GM23338 (cell line): ENCODE measurements around the gene CDH7. TPM values are rescaled to one million over a fixed set of nuclear protein-coding genes. Genes with fewer than 3 reads are reported as not detected.

ENCODE experiments used
- ATAC-seq: fragments of 200-7000 bp; cut with Tn5 transposase; 3 replicates; pipeline ENCODE4 v1.9.1; 2020
- DNase-seq: peaks from one replicate; pipeline ENCODE4 v3.0.0-alpha.2; 2015; ENCODE audit warnings: low spot score
- H2AFZ ChIP-seq: fragments of 200-600 bp; sonication (generic); 2 replicates; pipeline ENCODE4 v1.8.0; 2016; ENCODE audit warnings: antibody characterized with exemption, mild to moderate bottlenecking, moderate library complexity
- H3F3A ChIP-seq: fragments of 200-600 bp; sonication (generic); replicated peaks from 2 replicates; pipeline ENCODE4 v1.8.0; 2017; ENCODE audit warnings: antibody characterized with exemption, mixed run types, low read depth
- H3K27ac ChIP-seq: fragments of 200-600 bp; sonication (generic); 2 replicates; pipeline ENCODE4 v1.6.1; 2016; ENCODE audit warnings: low read depth
- H3K27me3 ChIP-seq: fragments of 200-600 bp; sonication (generic); 2 replicates; pipeline ENCODE4 v1.8.0; 2016; ENCODE audit warnings: mild to moderate bottlenecking, mixed run types, moderate library complexity; ENCODE audit not compliant: insufficient read depth
- H3K36me3 ChIP-seq: fragments of 200-600 bp; sonication (generic); 2 replicates; pipeline ENCODE4 v1.8.0; 2016; ENCODE audit warnings: mild to moderate bottlenecking; ENCODE audit not compliant: insufficient read depth
- H3K4me1 ChIP-seq: fragments of 200-600 bp; sonication (generic); 2 replicates; pipeline ENCODE4 v1.8.0; 2016; ENCODE audit warnings: mild to moderate bottlenecking, moderate library complexity; ENCODE audit not compliant: insufficient read depth
- H3K4me2 ChIP-seq: fragments of 200-600 bp; sonication (generic); 2 replicates; pipeline ENCODE4 v1.7.1; 2017; ENCODE audit warnings: mixed run types
- H3K4me3 ChIP-seq: fragments of 200-600 bp; sonication (generic); 2 replicates; pipeline ENCODE4 v1.6.1; 2016; ENCODE audit warnings: mixed run types
- H3K79me2 ChIP-seq: fragments of 200-600 bp; sonication (generic); replicated peaks from 2 replicates; pipeline ENCODE4 v1.8.0; 2017; ENCODE audit warnings: mild to moderate bottlenecking; ENCODE audit not compliant: insufficient read depth
- H3K9me2 ChIP-seq: fragments of 200-600 bp; sonication (generic); 2 replicates; pipeline ENCODE4 v1.8.0; 2017; ENCODE audit not compliant: insufficient read depth
- H4K20me1 ChIP-seq: fragments of 200-600 bp; sonication (generic); replicated peaks from 2 replicates; pipeline ENCODE4 v1.8.0; 2017; ENCODE audit warnings: mild to moderate bottlenecking; ENCODE audit not compliant: insufficient read depth
- H3K27ac Mint-ChIP-seq: 2 replicates; pipeline ENCODE4 v1.8.0; 2020; ENCODE audit warnings: inconsistent platforms, mild to moderate bottlenecking, moderate library complexity, mixed read lengths
- H3K27me3 Mint-ChIP-seq: 3 replicates; pipeline ENCODE4 v1.8.0; 2022; ENCODE audit warnings: low read depth, mild to moderate bottlenecking, moderate library complexity, mixed read lengths, inconsistent platforms; ENCODE audit not compliant: insufficient read depth, poor library complexity
- H3K36me3 Mint-ChIP-seq: 3 replicates; pipeline ENCODE4 v1.8.0; 2021; ENCODE audit warnings: low read depth, mild to moderate bottlenecking, inconsistent platforms, moderate library complexity, mixed read lengths
- H3K4me1 Mint-ChIP-seq: 3 replicates; pipeline ENCODE4 v1.8.0; 2020; ENCODE audit warnings: mild to moderate bottlenecking, inconsistent platforms, mixed read lengths
- H3K4me3 Mint-ChIP-seq: 3 replicates; pipeline ENCODE4 v1.8.0; 2021; ENCODE audit warnings: moderate library complexity, mild to moderate bottlenecking, inconsistent platforms, mixed read lengths
- H3K9me3 Mint-ChIP-seq: 3 replicates; pipeline ENCODE4 v1.8.0; 2020; ENCODE audit warnings: moderate library complexity, mild to moderate bottlenecking, inconsistent platforms, mixed read lengths
- CREB1 ChIP-seq: fragments of 250-450 bp; sonication (Bioruptor Pico); IDR thresholded peaks from 2 replicates; pipeline ENCODE4 v1.5.0; 2020; ENCODE audit warnings: low read depth, mild to moderate bottlenecking, moderate library complexity
- CTCF ChIP-seq, 2 experiments: fragments of 200-600 bp in 1 of 2; sonication (generic) in 1 of 2; conservative IDR thresholded peaks; 2 replicates each; pipeline versions ENCODE4 v1.5.1 to v1.6.1; 2016 to 2017; ENCODE audit warnings: antibody characterized with exemption in 2 of 2, low read depth in 2 of 2, mild to moderate bottlenecking in 2 of 2, moderate library complexity in 1 of 2
- EZH2 ChIP-seq: fragments of 200-600 bp; sonication (generic); IDR thresholded peaks from one replicate; pipeline ENCODE4 v1.8.0; 2017; ENCODE audit warnings: antibody characterized with exemption, mild to moderate bottlenecking, low read depth; ENCODE audit not compliant: unreplicated experiment
- JUNB ChIP-seq: IDR thresholded peaks from one replicate; pipeline ENCODE4 v1.6.1; 2016; ENCODE audit warnings: antibody characterized with exemption; ENCODE audit not compliant: unreplicated experiment
- NANOG ChIP-seq: IDR thresholded peaks from 2 replicates; pipeline ENCODE4 v1.6.1; 2016; ENCODE audit warnings: antibody characterized with exemption, borderline replicate concordance
- REST ChIP-seq: IDR thresholded peaks from one replicate; pipeline ENCODE4 v1.6.1; 2018; ENCODE audit warnings: antibody characterized with exemption; ENCODE audit not compliant: unreplicated experiment
- STAT1 ChIP-seq: IDR thresholded peaks from one replicate; pipeline ENCODE4 v1.6.1; 2016; ENCODE audit warnings: antibody characterized with exemption; ENCODE audit not compliant: unreplicated experiment
- ZNF462 ChIP-seq: fragments of 250-450 bp; sonication (Bioruptor Pico); IDR thresholded peaks from 2 replicates; pipeline ENCODE4 v1.5.0; 2020; ENCODE audit warnings: mild to moderate bottlenecking, moderate library complexity
- polyA plus RNA-seq: library from polyadenylated mRNA; unstranded; fragments of >200 nt; fragmentation: Nextera tagmentation; extraction: Ambion mirVana; gene quantifications from 2 replicates; pipeline ENCODE4 v1.2.1, GENCODE V29; 2016
- total RNA-seq: library from RNA; depleted of rRNA; stranded (reverse); fragments of >200 nt; shearing (Covaris generic); gene quantifications from 2 replicates; pipeline ENCODE4 v1.2.3, GENCODE V29; 2014

Gene CDH7
- total and polyA plus RNA-seq, 2 experiments from 2014 or later = 1.8 TPM

- TF ChIP-seq REST = no peak
- no peak for TF ChIP-seq CREB1
- TF ChIP-seq STAT1 = no peak
Observed at GRCh38 chr18:65808759-65809158, 57.9 kb downstream of the CDH7 start (continued).

GRCh38 chr18:65811307-65811706 lies 60.5 kb downstream of the CDH7 start:
- Mint-ChIP-seq H3K4me3 (no peak overlapping the region), H3K36me3 (no peaks in the 10 kb centered on the region), H3K4me1 (peaks cover 7% of the 10 kb centered on the region; the same call in 2 of the 3 replicates), H3K9me3 (no peaks in the 10 kb centered on the region), H3K27ac (no peak overlapping the region), H3K27me3 (peaks cover 4% of the 10 kb centered on the region)
- ATAC-seq = no peak
- Histone ChIP-seq H3K4me3 (no peak overlapping the region), H3F3A (no peaks in the 10 kb centered on the region), H3K9me2 (no peaks in the 10 kb centered on the region), H3K79me2 (no peaks in the 10 kb centered on the region), H3K36me3 (no peaks in the 10 kb centered on the region), H3K4me2 (no peak overlapping the region), H3K4me1 (peaks cover 5% of the 10 kb centered on the region; the same call in 1 of the 2 replicates), H3K27me3 (no peaks in the 10 kb centered on the region), H4K20me1 (no peaks in the 10 kb centered on the region), H2AFZ (no peak overlapping the region), H3K27ac (no peak overlapping the region)
- no peak for DNase-seq
- TF ChIP-seq REST (no peak), ZNF462 (CRISPR knock-in tag) (no peak), NANOG (no peak), JUNB (no peak), CTCF (conservative IDR thresholded peaks at IDR 0.05; ENCODE audit: low read depth in 2 of 2) (no peak), CREB1 (no peak), EZH2 (no peak), STAT1 (no peak)
